GM18867 (cell line): ENCODE data around the gene CASKIN1.
"Not testable (repeated sequence)": the region's sequence is repeated elsewhere in the genome, so short reads cannot be mapped to it uniquely, and the experiment has no call there.

Experiments
- ATAC-seq: cut with Tn5 transposase; IDR thresholded peaks from one replicate; pipeline ENCODE4 v1.9.1; 2021; ENCODE audit warnings: mild to moderate bottlenecking, moderate library complexity; ENCODE audit not compliant: unreplicated experiment

Gene CASKIN1

DNA sequence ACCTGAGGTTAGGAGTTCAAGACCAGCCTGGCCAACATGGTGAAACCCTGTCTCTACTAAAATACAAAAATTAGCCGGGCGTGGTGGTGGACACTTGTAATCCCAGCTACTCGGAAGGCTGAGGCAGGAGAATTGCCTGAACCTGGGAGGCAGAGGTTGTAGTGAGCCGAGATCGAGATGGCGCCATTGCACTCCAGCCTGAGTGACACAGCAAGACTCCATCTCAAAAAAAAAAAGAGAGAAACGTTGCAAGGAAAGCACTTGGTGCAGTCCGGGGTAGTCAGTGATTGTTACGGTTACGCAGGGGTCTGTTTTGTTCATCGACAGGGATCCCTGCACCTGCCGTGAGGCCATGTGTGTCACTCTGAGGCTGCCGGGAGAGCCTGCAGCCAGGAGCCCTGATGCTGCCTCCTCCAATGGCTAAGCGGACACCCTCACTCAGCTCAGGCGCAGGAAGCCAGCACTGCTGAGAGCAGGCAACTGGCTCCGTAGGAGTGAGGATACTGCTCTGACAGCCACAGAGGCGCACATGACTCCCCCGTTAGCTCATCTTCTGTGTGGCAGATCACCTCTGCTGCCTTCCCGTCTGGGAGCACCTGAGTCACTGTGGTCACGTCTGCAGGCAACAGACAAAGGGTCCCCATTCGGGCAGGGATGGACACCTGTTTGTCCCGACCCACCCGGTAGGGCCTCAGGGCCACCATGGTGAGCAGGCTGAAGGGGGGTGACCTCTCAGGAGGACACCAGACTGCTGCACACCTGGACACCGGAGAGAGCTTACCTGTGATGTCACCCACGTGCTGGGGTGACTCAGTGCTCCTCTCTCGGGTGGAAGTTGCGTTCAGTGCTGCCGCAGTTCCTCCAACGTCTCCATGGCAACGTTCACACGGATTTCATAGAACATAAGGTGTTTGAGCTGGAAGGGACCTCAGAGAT lies 53.2 kb downstream of the CASKIN1 start:
- no peak for ATAC-seq

- ATAC-seq, result not testable (repeated sequence)
Observed at GRCh38 chr16:2135770-2136490, 60.5 kb downstream of the CASKIN1 start, which contains the start of gene PKD1. Gene PKD1 (minus strand): TSS chr16:2135898. CDS start chr16:2135689, 209 bp downstream.

GRCh38 chr16:2135071-2135470 lies 61.3 kb downstream of the CASKIN1 start:
- not testable (repeated sequence) for ATAC-seq

DNA sequence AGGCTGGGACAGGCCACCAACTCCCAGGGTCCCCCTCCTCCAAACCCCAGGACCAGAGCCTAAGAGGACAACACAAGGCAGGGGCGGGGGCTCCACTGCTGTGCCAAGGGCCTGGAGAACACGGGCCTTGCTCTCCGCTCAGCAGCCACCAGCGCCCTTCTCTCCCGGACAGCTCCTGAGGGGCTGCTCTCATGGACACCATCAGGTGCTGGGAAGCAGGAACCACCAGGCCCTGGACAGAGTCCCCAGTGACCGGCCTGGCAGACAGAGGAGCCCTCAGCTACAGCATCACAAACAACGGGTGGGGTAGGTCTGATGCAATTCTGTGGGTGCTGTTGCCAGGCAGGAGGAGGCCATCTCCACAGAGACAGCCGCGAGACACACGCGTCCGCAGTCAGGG lies 62.6 kb downstream of the CASKIN1 start:
- not testable (repeated sequence) for ATAC-seq

DNA sequence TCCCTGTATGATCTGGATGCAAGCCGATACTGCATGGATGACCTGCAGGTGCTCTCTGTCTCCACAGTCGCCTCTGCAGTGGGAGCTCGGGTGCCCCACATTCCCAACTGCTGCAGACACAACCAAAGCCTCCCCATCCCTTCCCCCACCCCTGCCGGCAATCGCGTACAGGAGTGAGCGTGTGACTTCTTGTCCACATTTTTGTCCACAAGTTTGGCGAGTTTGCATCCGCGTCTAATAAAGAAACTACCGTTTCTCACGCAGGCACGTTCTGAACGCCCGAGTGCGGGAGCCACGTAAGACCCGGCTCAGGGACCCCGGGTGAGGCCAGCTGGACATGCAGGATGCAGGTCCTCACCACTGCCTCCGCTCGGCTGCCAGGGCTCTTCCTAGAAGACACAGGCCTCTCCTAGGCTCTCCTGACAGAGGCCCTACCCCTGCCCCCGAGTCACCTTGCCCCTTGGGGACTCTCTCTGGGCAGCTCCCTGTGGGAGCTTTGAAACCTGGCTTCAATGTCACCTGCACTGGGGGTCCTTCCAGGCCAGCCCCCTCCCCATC lies 66.4 kb downstream of the CASKIN1 start:
- ATAC-seq, result not testable (repeated sequence)

DNA sequence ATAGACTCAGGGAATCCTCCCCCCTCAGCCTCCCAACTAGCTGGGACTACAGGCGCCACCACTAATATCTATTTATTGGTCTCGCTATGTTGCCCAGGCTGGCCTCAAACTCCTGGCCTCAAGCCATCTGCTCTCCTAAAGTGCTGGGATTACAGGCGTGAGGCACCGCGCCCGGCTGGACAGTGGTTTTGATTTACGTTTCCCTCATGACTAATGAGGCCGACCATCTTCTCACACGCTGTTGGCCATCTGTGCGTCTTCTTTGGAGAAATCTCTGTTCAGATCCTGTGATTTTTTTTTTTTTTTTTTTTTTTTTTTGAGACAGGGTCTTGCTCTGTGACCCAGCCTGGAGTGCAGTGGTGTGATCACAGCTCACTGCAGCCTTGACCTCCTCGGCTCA lies 67.2 kb downstream of the CASKIN1 start:
- not testable (repeated sequence) for ATAC-seq

GRCh38 chr16:2127630-2128280 lies 68.7 kb downstream of the CASKIN1 start:
- ATAC-seq, result not testable (repeated sequence)
